ENCODE measurements around the gene CD79A. TPM values are rescaled to one million over a fixed set of nuclear protein-coding genes. Genes with fewer than 3 reads are reported as not detected.

The CD79A gene
- total RNA-seq, 1 donor from 2014 or later = 0.36 TPM

Small RNA genes lying within 50 kb of the gene (microRNA-seq; reads per million reads assigned to microRNA genes)
- gene MIR6797 (ENCODE audit: borderline number of aligned reads, unreplicated experiment) = not detected

Other genes with a start within 250 kb of the CD79A start
- gene CEACAM7, start 189.0 kb upstream of the CD79A start, total RNA-seq = not detected in 2 replicates
- not detected in 2 replicates for gene CEACAM5, start 168.7 kb upstream of the CD79A start, total RNA-seq
- 0.19 and 0.31 TPM in 2 replicates for gene CEACAM6, start 121.7 kb upstream of the CD79A start, total RNA-seq
- gene CEACAM3, start 80.7 kb upstream of the CD79A start, total RNA-seq = not detected in 2 replicates
- not detected in 2 replicates for gene LYPD4, start 32.6 kb upstream of the CD79A start, total RNA-seq
- not detected in 2 replicates for gene DMRTC2, start 32.2 kb upstream of the CD79A start, total RNA-seq
- 2,232 and 2,439 TPM in 2 replicates for gene RPS19, start 17.0 kb upstream of the CD79A start, total RNA-seq
- gene ARHGEF1, start 5.9 kb downstream of the CD79A start, total RNA-seq = 109 and 112 TPM in 2 replicates
- 0.84 and 1.2 TPM in 2 replicates for gene ERFL, start 51.2 kb downstream of the CD79A start, total RNA-seq
- gene RABAC1, start 82.0 kb downstream of the CD79A start, total RNA-seq = 86.6 and 87.7 TPM in 2 replicates
- gene ATP1A3, start 117.0 kb downstream of the CD79A start, total RNA-seq = 0.29 TPM in 2 replicates
- 10.7 and 11.6 TPM in 2 replicates for gene GRIK5, start 192.9 kb downstream of the CD79A start, total RNA-seq
- 19.3 and 22.5 TPM in 2 replicates for gene ZNF574, start 198.9 kb downstream of the CD79A start, total RNA-seq

All from progenitor cell of endocrine pancreas (in vitro differentiated cells).